HG02938 (cell line): ENCODE results near the gene DLL4.
"Not testable (repeated sequence)": the region's sequence is repeated elsewhere in the genome, so short reads cannot be mapped to it uniquely, and the experiment has no call there.

Source experiments
- ATAC-seq: cut with Tn5 transposase; IDR thresholded peaks from one replicate; pipeline ENCODE4 v1.9.1; 2021; ENCODE audit warnings: mild to moderate bottlenecking, moderate library complexity; ENCODE audit not compliant: unreplicated experiment

The DLL4 gene

GRCh38 chr15:40940296-40940801, 11.2 kb downstream of the DLL4 start:
- ATAC-seq: no peak

GRCh38 chr15:40941068-40941527, 12.0 kb downstream of the DLL4 start:
- no peak for ATAC-seq

- peak; percentile 53 for ATAC-seq
Observed at GRCh38 chr15:40941528-40942336, 12.6 kb downstream of the DLL4 start.

DNA sequence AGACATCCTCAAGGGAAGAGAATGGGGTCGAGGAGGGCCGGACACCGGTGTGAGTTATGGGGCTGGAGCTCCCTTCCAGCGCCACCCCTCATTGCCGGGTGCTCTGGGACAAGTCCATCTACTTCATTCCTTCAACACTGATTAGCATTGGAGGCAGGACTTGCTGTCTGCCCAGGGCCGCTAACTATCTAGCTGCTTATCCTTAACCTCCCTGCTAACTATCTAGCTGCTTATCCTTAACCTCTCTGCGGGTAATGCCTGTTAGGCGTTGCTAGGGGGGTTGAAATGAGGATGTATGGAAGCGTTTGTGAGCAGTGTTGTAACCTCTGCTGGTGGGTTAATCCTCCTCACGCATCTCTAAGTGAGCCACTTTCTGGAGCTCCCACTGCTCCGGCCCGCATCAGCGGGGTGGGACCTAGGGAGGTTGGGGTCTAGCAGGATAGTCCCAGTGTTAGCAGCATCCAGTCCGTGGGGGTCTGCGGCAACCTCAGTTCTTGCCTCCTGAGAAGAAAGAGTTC, 13.3 kb downstream of the DLL4 start:
- no peak for ATAC-seq

DNA sequence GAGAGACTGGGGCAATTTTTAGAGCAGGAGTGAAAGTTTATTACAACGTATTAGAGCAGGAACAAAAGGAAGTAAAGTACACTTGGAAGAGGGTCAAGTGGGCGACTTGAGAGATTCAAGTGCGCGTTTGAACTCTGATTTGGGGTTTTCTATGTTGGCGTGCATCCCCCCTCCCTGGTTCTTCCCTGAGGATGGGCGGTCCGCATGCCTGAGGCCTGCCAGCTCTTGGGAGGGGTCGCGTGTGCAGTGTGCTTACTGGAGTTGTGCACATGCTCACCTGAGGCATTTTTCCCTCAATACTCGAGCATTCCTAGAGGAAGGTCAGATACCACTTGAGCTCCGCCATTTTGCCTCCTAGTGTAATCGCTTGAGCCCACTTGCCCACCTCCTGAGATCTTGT, 13.7 kb downstream of the DLL4 start:
- no peak for ATAC-seq

DNA sequence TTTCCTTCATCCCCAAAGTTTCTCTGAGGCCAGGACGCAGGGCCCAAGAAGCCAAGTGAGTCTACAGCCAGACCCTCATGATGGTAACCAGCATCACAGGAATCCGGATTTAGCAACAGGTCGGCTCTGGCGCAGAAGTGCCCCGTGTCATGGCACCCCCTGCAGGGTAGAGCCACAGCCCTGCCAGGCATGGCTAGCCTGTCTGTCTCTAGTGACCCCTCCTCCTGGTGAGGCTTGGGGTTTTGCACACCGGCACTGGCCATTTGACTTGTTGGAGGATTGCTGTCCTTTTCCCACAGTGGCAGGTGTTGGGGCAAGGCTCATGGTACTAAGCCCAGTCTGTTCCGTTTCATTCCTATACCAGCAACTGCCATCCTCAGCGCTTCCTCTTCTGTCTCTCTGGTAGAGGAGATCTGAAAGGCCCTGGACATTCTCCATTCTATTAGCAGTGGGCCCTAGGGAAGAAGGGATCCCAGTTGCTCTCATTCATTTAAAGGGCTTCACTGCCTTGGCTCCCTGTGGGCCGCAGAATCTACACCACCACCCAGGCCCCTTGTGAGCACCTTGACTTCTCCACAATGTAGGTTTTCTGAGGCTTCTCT, 14.7 kb downstream of the DLL4 start:
- no peak for ATAC-seq

GRCh38 chr15:40944510-40945296, 15.6 kb downstream of the DLL4 start:
- no peak for ATAC-seq

GRCh38 chr15:40948706-40949473, 19.8 kb downstream of the DLL4 start:
- ATAC-seq: no peak

GRCh38 chr15:40949756-40950207, 20.6 kb downstream of the DLL4 start:
- no peak for ATAC-seq

DNA sequence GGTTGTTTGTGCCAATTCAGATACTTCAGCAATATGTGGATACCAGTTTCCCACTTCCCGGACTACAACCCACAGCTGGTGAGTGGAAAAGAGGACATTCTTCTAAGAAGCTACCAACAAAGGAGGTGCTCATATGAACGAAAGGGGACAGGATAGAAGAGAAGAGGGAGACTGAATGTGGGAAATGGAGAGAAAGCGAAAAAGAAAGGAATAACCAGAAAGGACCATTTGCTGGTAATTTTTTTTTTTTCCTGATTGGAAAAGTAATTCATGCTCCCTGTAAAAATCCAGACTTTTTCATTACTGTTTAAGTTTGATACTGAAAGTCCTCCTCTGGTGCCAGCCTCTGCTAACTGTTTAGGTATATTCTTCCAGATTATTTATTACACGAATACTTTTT, 22.6 kb downstream of the DLL4 start:
- ATAC-seq: no peak

DNA sequence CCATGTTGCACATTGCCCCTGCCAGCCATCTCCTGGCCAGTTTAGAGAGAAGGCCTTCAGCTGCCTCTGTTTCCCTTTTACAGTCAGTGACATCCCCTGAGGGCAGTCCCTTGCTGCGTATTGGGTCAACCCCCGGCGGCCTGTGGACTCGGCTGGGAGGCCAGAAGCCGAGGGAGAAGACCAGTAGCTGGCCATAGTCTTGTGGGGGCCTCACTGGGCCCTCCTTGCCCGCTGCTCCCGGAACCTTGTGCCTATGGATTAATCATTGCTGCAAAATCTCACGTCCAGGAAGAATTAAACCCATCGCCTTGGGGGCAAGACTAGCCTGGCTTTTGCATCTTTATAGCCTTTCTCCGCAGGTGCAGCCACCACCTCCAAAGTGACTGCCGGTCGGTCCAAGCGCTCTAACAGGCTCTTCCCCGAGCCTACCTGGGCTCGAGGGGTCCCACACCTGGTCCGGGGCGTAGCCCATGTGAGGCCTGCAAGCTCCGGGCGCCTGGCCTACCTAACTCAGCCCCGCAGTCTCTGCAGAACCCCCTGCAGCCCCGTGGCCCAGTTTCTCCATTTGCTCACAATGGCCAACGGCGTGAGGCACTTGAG, 23.3 kb downstream of the DLL4 start:
- no peak for ATAC-seq

GRCh38 chr15:40952901-40953712, 24.0 kb downstream of the DLL4 start, which contains the start of gene CHAC1:
Gene CHAC1, plus strand, starts transcription at chr15:40953471. Its CDS starts 113 bp downstream, at chr15:40953584.
- peak; percentile 87 for ATAC-seq

DNA sequence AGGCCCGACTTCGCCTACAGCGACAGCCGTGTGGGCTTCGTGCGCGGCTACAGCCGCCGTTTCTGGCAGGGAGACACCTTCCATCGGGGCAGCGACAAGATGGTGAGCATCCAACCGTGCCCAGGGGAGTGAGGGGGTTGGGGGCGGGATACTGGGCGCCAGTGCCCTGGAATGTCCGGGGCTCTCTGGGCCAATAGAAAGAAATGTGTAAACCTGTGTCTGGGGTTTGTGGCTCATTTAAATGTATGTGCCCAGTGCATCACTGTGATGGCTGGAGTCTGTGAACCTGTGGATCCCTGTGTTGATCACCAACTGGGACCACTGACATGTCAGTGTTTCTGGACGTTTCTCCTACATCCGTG, 24.6 kb downstream of the DLL4 start:
- ATAC-seq: no peak

DNA sequence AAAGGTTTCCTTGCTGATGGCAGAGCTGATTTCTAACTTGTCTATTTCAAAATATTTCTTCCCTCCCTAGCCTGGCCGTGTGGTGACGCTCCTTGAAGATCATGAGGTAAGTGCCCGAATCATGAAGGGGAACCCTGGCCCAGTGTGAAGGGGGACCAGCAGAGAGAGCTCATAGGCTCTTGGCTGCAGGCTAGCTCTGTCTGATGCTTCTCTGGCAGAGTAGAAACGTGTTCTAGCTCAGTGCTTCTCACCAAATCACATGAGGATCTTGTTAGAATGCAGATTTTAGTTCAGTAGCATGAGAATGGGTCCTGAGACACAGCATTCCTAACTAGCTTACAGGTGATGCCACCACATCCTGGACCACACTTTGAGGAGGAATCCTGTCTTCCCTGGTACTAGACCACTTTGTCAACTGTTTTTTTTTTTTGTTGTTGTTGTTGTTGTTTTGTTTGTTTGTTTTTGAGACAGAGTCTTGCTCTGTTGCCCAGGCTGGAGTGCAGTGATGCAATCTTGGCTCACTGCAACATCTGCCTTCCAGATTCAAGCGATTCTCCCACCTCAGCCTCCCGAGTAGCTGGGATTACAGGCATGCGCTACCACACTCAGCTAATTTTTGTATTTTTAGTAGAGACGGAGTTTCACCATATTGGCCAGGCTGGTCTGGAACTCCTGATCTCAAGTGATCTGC, 25.2 kb downstream of the DLL4 start:
- ATAC-seq: not testable (repeated sequence)

DNA sequence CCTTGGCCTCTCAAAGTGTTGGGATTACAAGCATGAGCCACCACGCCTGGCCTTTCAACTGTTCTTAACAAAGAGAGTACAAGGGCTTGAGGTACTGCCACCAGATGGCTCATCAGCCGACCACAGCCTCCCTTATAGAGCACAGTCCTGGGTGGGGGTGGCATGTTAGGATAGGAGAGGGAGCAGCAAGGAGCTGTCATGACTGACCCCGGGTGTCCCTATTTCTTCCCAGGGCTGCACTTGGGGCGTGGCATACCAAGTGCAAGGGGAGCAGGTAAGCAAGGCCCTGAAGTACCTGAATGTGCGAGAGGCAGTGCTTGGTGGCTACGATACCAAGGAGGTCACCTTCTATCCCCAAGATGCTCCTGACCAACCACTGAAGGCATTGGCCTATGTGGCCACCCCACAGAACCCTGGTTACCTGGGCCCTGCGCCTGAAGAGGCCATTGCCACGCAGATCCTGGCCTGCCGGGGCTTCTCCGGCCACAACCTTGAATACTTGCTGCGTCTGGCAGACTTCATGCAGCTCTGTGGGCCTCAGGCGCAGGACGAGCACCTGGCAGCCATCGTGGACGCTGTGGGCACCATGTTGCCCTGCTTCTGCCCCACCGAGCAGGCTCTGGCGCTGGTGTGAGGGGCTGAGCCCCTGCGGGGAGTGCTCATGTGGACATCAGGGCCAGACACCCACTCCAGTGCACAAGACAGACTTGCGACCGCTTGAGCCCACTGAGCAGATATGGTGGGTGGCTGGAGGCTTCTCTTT, 26.2 kb downstream of the DLL4 start:
- ATAC-seq: no peak

- ATAC-seq: no peak
Observed at GRCh38 chr15:40955930-40956540, 26.9 kb downstream of the DLL4 start.

DNA sequence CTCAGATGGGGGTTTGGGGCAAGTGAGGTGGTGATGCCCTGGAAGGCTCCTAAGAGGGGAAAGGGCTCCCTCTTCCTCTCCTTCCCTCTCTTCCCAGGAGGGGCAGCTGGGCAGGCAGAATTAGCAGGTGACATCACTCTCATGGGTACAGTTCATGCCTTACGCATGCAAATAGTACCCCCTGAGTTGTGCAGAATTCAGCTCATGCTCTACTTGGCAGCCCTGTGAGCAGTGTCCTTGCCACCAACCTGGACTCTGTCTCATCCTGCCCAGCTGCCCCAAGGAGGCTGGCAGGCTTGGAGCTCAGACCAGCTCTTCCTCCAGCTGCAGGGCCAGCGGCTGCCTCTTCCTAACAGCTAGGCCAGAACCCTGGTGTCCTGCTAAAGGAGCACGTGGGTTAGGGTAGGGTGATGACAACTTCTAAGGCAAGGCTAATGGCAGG, 27.4 kb downstream of the DLL4 start:
- no peak for ATAC-seq
